ENCODE data around the gene RNF123.
A peak's percentile ranks its signal among the peaks of the same experiment; 100 is the strongest.
"Not testable (repeated sequence)": the region's sequence is repeated elsewhere in the genome, so short reads cannot be mapped to it uniquely, and the experiment has no call there.

Gene RNF123

DNA sequence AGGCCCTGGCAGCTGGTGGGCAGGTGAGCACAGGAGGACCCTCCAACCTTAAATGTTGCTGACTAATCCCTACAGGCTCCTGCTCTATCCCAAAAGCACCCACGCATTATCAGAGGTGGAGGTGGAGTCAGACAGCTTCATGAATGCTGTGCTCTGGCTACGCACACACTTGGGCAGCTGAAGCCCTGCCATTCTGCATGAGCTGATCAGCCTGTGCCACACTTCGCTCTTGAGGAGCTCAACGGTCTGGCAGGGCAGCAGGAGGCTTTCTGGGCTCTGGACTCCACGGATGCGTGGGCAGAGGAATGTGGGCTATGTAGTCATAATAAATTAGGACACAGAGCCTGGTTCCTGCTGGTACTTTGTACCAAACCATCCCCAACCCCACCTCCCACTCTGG, 6.2 kb upstream of the RNF123 start:
- DNase-seq: no peak

DNA sequence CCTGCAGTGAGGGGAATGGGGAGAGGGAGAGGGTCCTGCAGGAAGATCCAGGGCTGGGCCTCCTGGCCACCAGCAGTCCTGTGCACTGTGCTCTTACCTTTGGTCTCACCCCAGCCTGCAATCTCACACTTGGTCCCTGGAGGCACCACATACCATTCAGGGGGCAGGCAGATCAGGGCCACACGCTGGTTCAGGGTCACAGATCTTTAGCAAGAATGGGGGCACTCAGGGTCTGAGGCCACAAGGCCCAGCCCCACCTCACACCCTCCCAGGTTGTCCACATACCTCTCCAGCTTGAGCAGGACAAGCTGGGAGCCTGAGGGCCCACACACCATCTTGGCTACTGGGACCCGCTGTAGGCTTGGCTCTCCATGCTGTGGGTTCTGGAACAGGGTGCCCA, 4.9 kb upstream of the RNF123 start:
- not testable (repeated sequence) for DNase-seq

DNA sequence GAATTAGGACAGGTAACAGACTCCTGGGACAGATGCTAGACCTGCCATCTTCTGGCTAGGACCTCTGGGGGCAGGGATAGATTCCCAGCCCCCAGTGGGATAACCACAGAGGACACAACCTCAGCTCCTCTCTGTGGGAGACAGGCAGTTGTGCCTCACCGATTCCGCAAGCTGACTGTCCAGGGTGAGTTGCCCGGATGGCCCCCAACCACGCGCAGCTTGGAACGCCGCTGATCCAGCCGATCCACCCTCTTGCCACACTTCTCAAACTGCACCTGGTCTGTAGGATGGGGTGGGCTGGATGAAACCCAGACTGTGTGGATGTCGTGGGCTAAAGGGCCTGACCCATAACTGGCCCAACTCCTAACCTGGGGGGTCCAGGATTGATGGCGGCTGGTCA, 4.3 kb upstream of the RNF123 start:
- not testable (repeated sequence) for DNase-seq

DNA sequence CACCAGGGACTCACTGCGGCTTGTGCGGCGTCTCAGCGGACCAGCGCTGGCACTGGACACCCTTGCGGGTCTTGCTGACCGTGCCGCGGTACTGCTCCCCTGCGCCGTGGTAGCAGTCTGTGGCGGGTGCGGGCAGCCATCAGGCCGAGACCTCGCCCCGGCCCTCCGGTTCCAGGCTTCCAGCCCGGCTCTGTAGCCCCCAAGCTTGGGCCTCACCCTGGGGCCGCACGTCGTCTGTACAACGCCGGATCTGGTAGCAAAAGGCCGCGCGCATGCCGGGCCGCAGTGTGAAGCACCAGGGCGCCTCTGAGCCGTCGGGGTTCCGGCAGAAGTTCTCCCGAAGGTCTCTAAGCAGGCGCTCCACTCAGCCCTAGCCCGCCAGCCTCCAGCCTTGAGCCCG, 3.5 kb upstream of the RNF123 start:
- not testable (repeated sequence) for DNase-seq

DNA sequence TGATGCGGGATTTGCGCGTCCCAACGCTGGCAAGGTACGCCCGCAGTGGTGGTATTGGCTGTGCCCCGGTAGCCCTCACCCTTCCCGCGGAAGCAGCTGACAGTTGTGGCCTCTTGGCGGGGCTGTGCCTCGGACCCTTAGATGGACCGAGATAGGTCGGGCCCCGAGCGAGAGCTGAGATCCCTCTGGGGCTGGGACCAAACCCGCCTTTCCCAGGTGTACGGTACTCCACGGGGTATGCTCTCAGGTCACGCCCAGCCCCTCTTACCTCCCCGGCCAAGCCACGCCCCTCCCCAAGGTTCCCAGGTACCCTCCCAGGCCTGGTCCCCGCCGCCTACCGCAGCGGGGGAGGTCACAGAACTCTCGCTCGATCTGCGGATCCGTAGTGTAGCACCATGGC, 3.0 kb upstream of the RNF123 start:
- peak; percentile 17 for DNase-seq

DNA sequence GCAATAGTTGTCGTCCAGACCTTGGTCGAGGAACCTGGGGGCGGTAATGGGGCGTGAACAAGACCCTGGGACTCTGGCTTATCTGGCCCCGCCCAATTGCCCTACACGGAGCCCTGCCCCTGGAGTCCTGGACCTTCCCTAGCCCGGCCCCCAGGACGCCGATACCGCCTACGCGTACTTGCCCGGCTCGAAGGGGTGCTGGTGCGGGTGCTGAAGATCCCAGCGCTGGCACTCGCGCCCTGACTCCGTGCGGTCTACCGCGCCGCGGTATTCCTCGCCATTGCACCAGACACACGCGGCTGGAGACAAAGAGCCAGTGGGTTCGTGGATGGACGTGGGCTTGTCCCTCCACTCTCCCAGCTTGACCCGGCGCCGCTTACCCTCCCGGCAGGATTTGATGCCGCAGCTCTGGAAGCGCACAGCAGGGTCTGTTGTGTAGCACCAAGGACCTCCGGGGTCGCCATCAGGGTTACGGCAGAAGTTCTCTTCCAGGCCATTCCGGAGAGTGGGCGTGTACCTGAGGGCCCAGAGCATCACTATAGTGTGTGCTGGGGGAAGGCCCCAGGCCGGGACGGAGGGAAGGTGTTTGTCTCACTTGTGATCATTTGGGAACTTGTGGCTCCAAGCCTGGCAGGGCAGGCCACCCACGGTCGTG, 2.5 kb upstream of the RNF123 start:
- peak; percentile 25 for DNase-seq

DNA sequence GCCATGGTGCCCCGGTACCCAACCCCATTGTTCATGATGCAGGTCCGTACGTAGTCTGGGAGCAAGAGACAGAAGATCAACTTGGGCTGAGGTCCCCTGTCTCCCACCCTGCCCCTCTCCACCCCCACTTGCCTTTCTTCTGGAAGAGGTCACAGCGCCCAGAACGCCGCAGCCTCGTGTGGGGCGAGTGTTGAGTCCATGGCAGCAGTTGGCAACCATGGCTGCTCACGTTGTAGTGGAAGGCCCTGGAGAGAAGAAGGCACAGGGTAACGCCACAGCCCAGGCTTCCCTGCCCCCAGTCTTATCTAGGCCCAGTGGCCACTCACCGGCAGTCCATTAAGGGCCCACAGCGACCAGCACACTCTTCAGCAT, 1.9 kb upstream of the RNF123 start:
- not testable (repeated sequence) for DNase-seq

DNA sequence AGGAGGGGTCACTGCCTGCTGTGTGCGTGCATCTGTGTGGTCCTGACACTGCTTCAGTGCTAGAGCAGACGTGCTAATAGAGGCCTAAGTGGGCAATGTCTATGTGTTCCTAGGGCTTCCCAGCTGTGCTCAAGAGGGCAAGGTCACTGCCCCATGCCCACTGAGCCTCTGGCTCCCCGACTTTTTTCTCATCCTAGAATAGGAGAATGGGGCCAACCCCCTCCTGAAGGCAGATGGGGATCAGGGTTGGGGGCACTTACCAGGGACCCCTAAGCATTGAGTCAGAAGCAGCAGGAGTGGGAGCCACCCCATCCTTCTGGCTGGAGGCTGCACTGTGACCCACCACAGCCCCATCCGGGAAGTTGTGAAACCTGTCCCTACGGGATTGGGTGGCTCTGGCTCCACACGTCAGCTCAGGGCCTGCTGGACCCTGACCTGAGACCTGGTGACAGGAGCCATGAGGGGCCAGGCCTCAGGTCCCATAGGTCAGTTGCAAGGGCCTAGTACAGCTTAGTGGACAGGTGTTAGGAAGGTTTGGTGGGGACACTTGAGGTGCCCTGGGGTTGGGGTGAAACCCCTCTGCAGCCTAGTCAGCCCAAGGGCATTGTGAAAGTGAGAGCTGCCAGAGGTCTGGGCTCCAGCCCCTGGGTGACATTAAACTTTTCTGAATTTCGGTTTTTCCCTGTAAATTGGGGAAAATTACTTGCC, 865 bp upstream of the RNF123 start:
- DNase-seq: not testable (repeated sequence)

DNA sequence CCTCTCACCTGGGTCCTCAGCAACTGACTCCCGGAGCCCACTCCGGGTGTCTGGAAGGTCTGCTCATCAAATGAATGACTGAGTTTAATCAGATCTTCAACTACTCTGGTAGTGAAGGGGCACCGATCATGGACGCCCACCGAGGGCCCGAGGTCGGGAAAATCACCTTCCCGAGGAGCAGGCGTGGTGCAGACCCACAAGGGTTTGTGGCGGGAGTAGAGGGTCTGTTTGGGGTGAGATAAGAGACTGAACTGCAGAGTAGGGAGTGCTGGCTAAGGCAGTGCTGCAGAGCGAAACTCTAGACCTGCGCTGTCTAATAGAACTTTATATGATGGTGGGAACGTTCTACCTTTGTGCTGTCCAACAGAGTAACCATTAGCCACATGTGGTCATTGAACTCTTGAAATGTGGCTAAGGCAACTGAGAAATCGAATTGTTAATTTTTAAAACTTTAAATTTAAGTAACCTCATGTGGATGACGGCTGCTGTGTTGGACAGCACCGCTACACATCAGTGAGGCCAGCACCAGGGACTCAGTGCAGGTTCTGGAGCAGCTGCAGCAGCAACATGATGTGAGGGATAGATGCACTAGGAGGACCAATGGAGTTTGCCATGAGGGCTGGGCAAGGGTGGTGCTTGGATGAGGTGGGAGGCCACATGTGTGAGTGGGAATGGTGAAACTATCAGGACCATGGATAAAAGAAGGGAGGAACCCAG, 709 bp downstream of the RNF123 start:
- DNase-seq: not testable (repeated sequence)

DNA sequence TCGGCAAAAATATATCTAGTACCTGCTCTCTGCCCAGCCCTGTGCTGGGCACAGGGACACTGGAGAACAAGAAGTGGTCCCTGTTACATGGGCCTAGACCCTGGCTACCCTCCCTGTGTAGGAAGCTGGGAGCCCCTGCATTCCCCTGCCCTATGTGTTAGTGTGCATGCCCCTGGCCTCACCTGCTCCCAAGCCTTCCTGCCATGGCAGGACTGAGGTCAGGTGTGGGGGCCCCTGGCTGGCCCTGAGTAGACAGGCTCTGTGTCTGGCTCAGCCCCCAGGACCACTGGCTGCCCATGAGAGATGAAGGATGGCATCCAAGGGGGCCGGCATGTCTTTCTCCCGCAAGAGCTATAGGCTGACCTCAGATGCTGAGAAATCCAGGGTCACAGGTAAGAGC, 1.5 kb downstream of the RNF123 start:
- DNase-seq: not testable (repeated sequence)

DNA sequence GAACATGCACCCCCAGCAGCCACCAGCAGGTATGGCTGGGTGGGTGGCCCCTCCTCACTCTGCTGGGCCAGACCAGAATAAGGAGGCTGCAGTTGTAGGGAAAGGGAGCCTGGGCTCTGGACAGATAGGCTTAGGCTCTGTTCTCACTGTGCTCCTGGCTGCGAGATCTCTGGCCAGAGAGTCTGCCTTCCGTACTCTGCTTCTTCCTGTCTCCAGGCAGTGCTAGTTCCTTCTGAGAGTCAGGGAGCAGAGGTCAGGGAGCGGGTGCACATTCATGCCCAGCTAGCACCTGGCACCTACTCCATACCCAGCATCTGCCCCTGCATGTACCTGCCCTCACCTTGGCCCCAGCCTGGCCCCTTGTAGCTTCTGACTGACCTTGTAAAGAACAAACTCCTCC, 2.1 kb downstream of the RNF123 start:
- not testable (repeated sequence) for DNase-seq

DNA sequence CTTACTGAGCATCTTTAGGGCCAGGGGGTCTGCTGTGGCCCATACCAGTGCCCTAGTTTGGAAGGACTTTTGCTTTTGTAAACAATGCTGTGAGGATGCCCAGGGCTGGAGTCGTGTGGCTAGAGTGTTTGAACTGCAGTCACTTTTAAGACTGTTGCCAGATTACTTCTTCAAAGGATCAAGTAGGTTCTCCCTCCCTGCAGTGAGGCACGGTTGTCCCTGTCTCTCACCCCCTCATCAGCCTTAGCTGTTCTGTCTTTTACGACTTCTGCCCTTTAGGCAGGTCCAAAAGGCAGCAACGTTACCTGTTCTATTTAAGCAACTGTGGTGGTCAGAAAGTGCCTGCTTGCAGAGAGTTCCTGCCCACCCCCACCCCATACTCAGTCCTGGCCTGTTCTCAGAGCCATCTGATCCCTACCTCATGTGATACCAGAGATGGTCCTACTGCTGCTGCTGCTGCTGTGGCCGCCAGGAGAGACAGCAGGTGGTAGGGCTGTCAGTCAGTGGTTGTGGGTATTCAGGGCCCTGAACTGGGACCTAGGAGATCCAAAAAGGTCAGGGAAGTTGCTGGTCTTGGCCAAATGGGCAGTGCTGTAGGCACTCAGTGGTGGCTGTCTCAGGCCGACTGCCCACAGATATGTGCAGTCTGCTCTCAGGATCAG, 5.2 kb downstream of the RNF123 start:
- DNase-seq: not testable (repeated sequence)

DNA sequence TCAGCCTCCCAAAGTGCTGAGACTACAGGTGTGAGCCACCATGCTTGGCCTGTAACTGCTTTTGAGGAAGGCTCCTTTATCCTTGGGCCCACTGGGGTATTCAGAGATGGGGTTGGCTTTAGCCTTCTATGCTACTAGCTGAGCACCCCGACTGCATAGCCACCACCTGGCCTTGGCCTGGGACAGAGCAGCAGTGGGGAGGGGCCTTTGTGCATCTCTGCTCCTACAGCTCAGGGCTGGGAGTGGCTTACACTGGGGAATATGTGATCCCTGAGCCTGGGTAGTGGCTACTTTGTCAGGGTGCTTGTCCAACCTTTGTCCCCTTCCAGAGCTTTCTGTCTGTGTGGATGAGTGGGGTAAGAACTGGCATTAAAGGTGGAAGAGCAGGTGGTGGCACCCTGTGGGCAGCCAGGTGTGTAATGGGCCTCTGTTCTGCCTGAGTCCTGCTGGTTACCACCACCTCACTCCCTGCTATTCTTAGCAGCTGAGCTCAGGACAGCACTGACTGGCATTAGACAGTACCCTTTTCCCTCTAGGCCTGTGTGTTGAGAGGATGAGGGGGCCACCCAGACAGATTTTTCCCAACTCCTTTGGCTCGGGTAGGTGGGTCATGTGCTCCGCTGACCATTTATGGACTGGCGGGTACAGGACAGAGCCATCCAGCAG, 6.1 kb downstream of the RNF123 start:
- not testable (repeated sequence) for DNase-seq

DNA sequence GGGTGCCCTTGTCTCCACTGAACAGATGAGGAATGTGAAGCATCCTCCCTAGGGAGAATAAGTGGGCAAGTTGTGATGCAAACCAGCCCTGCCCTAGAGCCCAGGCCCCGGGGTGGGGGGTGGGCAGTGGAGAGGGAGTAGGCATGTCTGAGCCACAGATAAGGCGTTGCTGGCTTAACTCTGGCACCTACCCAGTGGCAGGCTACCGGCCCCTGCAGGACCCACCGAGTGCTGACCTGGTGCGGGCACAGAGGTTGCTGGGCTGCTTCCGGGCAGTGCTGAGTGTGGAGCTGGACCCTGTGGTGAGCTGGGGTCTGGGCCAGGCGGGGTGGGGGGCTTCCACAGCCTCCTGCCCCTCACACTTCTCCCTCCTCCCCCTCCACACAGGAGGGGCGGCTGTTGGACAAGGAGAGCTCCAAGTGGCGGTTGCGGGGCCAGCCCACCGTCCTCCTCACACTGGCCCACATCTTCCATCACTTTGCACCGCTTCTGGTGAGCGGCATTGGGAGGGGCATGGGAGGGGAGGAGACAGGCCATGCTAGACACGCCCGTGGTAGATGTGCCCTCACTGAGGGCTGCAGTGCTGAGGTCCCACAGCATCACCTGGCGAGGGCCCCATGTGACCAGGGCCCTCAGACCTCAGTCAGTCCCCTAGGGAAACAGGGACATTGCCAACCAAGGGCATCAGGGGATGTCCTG, 10.1 kb downstream of the RNF123 start:
- DNase-seq: no peak

DNA sequence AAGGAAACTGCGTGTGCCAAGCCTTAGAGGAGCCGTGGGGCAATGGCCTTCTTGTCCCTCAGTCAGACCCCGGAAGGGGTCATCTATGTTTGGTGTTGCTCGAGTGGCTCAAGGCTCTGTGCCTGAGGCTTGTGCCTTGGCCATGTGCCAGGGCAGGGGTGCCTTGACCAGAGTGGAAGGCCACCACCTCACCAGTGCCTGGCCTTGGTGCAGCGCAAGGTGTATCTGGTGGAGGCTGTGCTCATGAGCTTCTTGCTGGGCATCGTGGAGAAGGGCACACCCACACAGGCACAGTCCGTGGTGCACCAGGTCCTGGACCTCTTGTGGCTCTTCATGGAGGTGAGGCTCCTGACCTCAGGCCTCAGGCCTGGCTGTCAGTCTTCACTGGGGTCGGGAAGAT, 10.7 kb downstream of the RNF123 start:
- DNase-seq: no peak

DNA sequence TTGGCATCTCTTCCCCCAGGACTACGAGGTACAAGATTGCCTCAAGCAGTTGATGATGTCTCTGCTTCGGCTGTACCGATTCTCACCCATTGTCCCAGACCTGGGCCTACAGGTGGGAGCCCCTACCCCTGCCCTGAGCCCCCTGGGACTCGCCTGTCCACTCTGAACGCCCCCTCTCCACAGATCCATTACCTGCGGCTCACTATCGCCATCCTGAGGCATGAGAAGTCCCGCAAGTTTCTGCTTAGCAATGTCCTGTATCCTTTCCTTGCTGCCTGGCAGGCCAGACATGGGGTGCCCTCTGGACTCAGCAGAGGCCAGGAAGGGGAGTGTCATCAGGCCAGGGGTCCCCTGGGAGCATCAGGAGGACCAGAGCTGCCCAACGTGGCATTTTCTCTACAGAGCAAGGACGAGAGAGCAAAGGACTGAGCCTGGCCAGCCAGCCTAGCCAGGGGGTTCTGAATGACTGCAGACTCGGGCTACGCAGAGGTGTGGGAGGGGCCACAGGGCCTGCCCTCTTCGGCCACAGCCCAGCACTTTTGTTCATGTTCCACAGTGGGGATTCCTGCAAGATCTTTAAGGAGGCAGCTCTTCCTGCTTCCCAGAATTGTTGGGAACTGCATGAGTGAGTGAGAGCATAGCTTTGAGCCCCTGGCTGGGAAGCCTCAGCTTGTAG, 11.2 kb downstream of the RNF123 start:
- DNase-seq: no peak

DNA sequence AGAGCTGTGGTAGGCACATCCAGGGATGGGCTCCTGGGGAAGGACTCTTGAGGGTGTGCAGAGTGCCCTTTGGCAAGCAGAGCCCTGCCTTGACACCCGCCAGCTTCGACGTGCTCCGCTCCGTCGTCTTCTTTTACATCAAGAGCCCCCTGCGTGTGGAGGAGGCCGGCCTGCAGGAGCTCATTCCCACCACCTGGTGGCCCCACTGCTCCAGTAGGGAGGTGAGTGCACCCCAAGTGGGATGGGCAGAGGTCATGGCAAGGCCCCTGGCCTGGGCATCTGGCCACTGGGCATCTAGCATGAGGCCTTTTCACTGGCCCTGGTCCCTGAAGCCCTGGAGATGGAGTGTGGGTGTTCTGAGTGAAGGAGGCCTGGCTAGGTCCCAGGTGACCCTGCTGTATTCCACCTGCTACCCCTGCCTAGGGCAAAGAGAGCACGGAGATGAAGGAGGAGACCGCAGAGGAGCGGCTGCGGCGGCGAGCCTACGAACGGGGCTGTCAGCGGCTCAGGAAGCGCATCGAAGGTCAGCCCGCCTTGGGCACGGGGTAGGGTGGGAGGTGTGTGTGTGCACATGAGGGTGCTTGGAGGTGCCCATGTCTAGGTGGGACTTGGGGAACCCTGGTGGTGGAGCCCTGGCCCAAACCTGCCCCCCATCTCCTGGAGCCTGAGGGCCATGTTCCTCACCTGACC, 12.2 kb downstream of the RNF123 start:
- no peak for DNase-seq

DNA sequence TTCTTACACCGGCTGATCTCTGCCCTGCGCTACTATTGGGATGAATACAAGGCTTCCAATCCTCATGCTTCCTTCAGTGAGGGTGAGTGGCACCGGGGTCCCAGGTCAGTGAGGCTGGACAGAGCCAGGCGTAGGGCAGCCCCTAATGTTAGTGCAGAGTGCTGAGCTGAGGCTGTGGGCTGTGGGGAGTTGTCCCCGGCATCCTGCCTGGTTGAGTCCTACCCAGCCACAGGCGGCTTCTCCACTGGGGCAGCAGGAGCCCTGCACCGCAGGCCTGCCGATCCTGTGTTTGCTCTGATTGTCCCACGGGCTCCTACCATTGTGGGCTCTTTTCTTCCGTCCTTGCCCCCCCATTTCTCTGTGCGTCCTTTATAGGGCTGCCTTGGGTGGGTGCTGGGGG, 13.3 kb downstream of the RNF123 start:
- no peak for DNase-seq

DNA sequence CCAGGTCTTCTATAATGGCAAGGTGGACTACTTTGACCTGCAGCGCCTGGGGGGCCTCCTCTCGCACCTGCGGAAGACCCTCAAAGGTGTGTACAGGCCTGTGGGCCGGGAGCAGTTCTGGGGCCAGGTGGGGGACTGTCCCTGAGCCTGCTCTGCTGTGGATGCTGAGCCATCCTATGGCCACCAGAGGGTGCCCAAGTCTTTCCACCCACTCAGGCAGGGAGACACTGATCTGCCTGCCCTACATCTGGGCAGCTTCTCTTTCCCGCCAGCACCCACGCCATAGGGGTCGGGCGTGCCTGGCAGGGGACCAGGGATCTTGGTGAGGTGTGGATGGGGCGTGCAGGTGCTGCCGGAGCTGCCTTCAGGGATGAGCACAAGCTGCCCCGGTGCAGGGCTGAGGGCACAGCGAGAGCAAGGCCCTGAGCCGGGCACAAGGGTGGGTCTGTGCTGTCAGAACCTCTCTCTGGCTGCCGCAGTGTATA, 14.1 kb downstream of the RNF123 start:
- peak; percentile 53 for DNase-seq

DNA sequence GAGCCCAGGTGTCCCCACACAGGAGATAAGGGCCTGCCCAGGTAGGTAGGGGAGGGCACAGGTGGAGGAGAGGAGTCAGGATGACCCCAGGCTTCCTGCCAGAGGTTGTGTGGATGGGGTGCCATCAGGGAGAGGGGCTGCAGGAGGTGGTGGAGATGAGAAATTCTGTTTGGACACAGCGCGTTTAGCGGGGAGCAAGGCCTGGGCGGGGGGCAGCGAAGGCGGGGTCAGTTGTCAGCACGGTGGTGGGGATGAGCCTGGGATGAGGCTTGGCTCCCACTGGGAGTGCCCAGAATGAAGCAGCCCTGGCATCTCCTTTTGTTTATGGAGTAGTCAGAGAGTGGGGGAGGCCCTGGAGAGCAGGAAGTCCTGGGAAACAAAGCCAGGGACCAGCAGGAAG, 14.6 kb downstream of the RNF123 start:
- no peak for DNase-seq

DNA sequence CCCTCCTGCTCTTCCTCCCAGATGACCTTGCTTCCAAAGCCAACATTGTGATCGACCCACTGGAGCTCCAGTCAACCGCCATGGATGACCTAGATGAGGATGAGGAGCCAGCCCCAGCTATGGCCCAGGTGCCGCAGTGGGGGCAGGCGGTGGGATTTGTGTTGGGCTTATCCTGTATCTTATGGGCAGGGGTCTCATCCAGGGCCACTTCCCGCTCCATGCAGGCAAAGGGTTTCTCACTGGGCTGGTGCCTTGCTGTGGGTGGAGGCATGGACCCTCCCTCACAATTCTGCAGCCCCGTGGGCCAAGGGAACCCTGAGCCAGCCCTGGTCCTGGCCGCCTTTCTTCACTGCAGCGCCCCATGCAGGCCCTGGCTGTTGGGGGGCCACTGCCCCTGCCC, 15.3 kb downstream of the RNF123 start:
- DNase-seq: no peak

Measured in activated gamma-delta T cell treated with Interleukin-2 at 50 U/mL for 16 hours (primary cell).